Activated naive CD4-positive, alpha-beta T cell treated with anti-CD3 and anti-CD28 coated beads, Interleukin-2, amount 50 U/mL, for 72 hours (primary cell): ENCODE results near the gene ZNF487. TPM values are rescaled to one million over a fixed set of nuclear protein-coding genes. Genes with fewer than 3 reads are reported as not detected.
"Not testable (repeated sequence)": the region's sequence is repeated elsewhere in the genome, so short reads cannot be mapped to it uniquely, and the experiment has no call there.

Source experiments
- ATAC-seq, 2 donors: fragments of 150-1000 bp; cut with Tn5 transposase; 2 replicates each; pipeline ENCODE4 v1.10.0; 2021; ENCODE audit warnings: mild to moderate bottlenecking in 2 of 2, moderate library complexity in 2 of 2
- DNase-seq, 2 donors: peaks; one replicate each; pipeline ENCODE4 v3.0.0; 2021 to 2022; ENCODE audit warnings: low spot score in 2 of 2
- H3K27ac Mint-ChIP-seq, 2 donors: one replicate each; pipeline ENCODE4 v1.8.0; 2022; ENCODE audit warnings: mild to moderate bottlenecking in 2 of 2, mixed read lengths in 2 of 2
- H3K36me3 Mint-ChIP-seq, 2 donors: one replicate each; pipeline ENCODE4 v1.8.0; 2022; ENCODE audit warnings: mixed read lengths in 2 of 2
- H3K9me3 Mint-ChIP-seq, 2 donors: one replicate each; pipeline ENCODE4 v1.8.0; 2022; ENCODE audit warnings: mixed read lengths in 2 of 2
- total RNA-seq, 2 donors: library from RNA; stranded (reverse); gene quantifications; one replicate each; pipeline ENCODE4 v1.2.3, GENCODE V29; 2022

The ZNF487 gene
- total RNA-seq, 2 donors from 2014 or later = 2.7 to 4.1 TPM

DNA sequence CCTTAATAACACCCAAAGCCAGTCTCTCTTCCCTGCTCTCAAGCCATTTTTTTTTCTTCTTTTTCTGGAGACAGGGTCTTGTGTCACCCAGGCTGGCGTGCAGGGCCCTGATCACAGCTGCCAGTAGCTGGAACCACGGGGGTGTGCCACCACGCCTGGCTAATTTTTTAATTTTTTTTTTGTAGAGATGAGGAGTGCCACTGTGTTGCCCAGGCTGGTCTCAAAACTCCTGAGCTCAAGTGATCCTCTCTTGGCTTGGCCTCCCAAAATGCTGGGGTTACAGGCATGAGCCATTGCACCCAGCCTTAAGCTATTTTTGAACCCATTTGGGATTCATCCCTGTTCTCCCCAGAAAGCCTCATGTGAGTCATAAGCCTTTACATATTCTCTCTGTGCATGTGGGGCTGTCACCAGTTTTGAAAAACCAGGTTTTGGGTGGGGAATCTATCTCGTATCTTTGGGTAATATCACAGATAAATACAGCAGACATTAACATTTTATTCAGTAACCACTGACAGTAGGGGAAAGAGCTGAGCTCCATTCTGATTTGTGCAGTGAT is 15.5 kb downstream of the ZNF487 start:
- peaks cover 0 to 4% of the 10 kb centered on the region in 2 donors for H3K9me3 Mint-ChIP-seq
- DNase-seq = no peak
- peaks cover 15 to 16% of the 10 kb centered on the region in 2 donors for H3K36me3 Mint-ChIP-seq
- peak overlapping the region; percentile 93 to 98 for H3K27ac Mint-ChIP-seq
- no peak for ATAC-seq

- no peaks in the 10 kb centered on the region for H3K9me3 Mint-ChIP-seq
- ATAC-seq = peak; percentile 6 to 56
- DNase-seq = no peak
- H3K36me3 Mint-ChIP-seq = peaks cover 10 to 16% of the 10 kb centered on the region in 2 donors
- H3K27ac Mint-ChIP-seq = peak overlapping the region; percentile 93 to 98
These were observed 16.4 kb downstream of the ZNF487 start for GRCh38 chr10:43453266-43453831.

DNA sequence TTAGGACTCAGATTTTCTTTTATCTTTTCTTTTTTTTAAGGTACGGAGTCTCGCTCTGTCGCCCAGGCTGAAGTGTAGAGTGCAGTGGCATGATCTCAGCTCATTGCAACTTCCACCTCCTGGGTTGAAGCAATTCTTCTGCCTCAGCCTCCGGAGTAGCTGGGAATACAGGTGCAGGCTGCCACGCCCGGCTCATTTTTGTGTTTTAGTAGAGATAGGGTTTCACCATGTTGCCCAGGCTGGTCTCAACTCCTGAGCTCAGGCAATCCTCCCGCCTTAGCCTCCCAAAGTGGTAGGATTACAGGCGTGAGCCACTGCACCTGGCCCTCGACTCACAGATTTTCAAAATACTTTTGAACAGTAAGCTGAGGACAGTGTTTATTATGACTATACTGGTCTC is 17.1 kb downstream of the ZNF487 start:
- Mint-ChIP-seq H3K36me3 (peaks cover 10 to 16% of the 10 kb centered on the region in 2 donors), H3K27ac (peak overlapping the region; percentile 98)
- H3K9me3 Mint-ChIP-seq, ATAC-seq, DNase-seq: not testable (repeated sequence)

DNA sequence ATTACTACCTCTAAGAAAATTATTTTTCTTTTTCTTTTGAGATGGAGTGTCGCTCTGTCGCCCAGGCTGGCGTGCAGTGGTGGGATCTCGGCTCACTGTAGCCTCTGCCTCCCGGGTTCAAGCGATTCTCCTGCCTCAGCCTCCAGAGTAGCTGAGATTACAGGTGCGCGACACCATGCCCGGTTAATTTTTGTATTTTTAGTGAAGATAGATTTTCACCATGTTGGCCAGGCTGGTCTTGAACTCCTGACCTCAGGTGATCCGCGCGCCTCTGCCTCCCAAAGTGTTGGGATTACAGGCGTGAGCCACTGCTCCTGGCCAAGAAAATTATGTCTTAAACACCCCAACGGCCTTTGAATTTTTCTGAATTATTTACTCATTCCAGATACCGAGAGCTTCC is 19.6 kb downstream of the ZNF487 start:
- not testable (repeated sequence) for H3K9me3 Mint-ChIP-seq, ATAC-seq, DNase-seq
- H3K27ac Mint-ChIP-seq = peak overlapping the region; percentile 22 to 98
- H3K36me3 Mint-ChIP-seq = peaks cover 10 to 16% of the 10 kb centered on the region in 2 donors

GRCh38 chr10:43458227-43458626 is 21.3 kb downstream of the ZNF487 start:
- Mint-ChIP-seq H3K27ac (no peak overlapping the region), H3K9me3 (no peaks in the 10 kb centered on the region)

DNA sequence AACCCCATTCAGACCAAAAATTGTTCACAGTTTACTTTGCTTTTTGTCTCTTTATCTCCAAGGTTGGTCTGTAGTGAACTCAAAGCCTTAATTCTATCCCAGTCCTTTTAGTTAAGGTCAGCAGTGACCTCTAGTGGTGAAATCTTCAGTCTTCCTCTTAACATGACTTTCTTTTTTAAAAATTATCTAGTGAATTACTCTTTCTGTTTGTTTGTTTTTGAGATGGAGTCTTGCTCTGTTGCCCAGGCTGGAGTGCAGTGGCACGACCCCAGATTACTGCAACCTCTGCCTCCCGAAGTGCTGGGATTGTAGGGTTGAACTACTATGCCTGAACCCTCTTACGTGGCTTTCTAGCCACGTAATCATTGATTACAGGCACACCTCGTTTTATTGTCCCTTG is 25.0 kb downstream of the ZNF487 start:
- H3K36me3 Mint-ChIP-seq = no peaks in the 10 kb centered on the region
- peak overlapping the region in 1 of 2 donors; percentile 23 for H3K27ac Mint-ChIP-seq
- no peaks in the 10 kb centered on the region for H3K9me3 Mint-ChIP-seq
- ATAC-seq (peak; percentile 76 to 83), DNase-seq (peak in 1 of 2 donors; percentile 50)

More at GRCh38 chr10:43458227-43458626, 21.3 kb downstream of the ZNF487 start:
- DNase-seq = no peak
- ATAC-seq = no peak
- H3K36me3 Mint-ChIP-seq = peaks cover 10 to 13% of the 10 kb centered on the region in 2 donors

DNA sequence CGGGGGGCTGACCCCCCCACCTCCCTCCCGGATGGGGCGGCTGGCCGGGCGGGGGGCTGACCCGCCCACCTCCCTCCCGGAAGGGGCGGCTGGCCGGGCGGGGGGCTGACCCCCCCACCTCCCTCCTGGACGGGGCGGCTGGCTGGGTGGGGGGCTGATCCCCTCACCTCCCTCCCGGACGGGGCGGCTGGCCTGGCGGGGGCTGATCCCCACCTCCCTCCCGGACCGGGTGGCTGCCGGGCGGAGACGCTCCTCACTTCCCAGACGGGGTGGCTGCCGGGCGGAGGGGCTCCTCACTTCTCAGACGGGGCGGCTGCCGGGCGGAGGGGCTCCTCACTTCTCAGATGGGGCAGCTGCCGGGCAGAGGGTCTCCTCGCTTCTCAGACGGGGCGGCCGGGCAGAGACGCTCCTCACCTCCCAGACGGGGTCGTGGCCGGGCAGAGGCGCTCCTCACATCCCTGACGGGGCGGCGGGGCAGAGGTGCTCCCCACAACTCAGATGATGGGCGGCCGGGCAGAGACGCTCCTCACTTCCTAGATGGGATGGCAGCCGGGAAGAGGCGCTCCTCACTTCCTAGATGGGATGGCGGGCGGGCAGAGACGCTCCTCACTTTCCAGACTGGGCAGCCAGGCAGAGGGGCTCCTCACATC is 28.3 kb downstream of the ZNF487 start:
- DNase-seq, H3K36me3 Mint-ChIP-seq, H3K9me3 Mint-ChIP-seq, ATAC-seq, H3K27ac Mint-ChIP-seq: not testable (repeated sequence)

GRCh38 chr10:43465736-43466120 is 28.8 kb downstream of the ZNF487 start:
- not testable (repeated sequence) for H3K36me3 Mint-ChIP-seq, ATAC-seq, DNase-seq, H3K9me3 Mint-ChIP-seq, H3K27ac Mint-ChIP-seq

DNA sequence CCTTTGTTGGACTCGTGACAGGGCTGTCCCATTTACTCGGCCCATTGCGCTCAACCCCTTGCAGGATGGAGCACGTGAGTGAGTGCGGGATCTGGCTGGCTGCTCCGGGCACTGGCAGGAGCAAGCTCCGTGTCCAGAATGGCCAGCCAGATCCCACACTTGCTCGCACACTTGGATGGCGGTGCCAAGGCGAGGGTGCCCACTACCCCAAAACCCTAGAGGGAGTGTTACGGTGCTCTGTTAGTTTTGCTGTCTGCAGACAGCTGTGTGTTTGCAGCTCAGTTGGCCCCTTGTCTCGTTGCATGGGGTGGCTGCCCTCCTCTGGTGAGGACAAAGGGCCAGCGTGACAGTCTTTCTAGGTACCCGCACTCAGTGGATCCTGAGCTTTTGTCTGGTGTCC is 34.2 kb downstream of the ZNF487 start:
- Mint-ChIP-seq H3K36me3 (no peaks in the 10 kb centered on the region), H3K27ac (no peak overlapping the region)
- no peak for ATAC-seq

GRCh38 chr10:43471935-43472720 is 35.2 kb downstream of the ZNF487 start:
- peaks cover 4 to 5% of the 10 kb centered on the region in 2 donors for H3K36me3 Mint-ChIP-seq
- no peak for DNase-seq
- H3K9me3 Mint-ChIP-seq = no peaks in the 10 kb centered on the region
- no peak overlapping the region for H3K27ac Mint-ChIP-seq
- ATAC-seq = no peak

More for the DNA sequence above, 34.2 kb downstream of the ZNF487 start:
- DNase-seq = no peak
- H3K9me3 Mint-ChIP-seq = no peaks in the 10 kb centered on the region

DNA sequence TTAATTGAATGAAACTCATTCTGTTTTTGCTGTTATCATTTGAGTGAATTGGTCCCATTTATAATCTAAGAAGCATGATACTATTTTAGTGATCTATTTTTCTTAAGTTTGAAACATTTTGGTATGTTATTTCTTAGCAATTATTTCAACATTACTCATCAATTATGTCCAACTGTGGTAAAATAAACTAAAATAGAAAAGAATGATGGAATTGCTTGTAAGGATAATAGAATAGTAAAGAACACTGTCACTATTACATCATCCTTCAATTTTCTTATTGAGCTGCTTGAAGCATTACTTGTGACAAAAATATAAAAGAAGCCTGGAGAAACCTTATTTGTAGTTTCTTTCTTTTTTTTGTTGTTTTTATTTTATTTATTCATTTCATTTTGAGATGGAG is 42.4 kb downstream of the ZNF487 start:
- no peak overlapping the region for H3K27ac Mint-ChIP-seq
- H3K36me3 Mint-ChIP-seq = peaks cover 24 to 35% of the 10 kb centered on the region in 2 donors
- DNase-seq (no peak), ATAC-seq (no peak)
- peaks cover 14 to 17% of the 10 kb centered on the region in 2 donors for H3K9me3 Mint-ChIP-seq

- H3K27ac Mint-ChIP-seq = no peak overlapping the region
These were observed 45.6 kb downstream of the ZNF487 start for GRCh38 chr10:43482319-43483078.

DNA sequence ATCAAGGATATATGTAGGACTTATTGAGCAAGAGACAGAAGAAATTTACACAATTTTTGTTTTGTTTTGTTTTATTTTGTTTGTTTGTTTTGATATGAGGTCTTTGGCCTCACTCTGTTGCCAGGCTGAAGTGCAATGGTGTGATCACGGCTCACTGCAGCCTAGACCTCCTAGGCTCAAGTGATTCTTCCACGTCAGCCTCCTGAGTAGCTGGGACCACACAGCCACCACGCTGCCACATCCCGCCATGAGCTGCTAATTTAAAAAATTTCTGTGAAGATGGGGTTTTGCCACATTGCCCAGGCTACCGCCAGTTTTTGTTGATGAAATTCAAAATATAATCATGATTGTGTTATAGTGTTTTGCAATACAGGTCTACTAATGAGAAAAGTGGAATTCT is 54.9 kb downstream of the ZNF487 start:
- Mint-ChIP-seq H3K36me3 (peaks cover 0 to 6% of the 10 kb centered on the region in 2 donors), H3K27ac (no peak overlapping the region), H3K9me3 (peaks cover 0 to 8% of the 10 kb centered on the region in 2 donors)
- no peak for DNase-seq
- no peak for ATAC-seq

More at GRCh38 chr10:43482319-43483078, 45.6 kb downstream of the ZNF487 start:
- peaks cover 27 to 39% of the 10 kb centered on the region in 2 donors for H3K36me3 Mint-ChIP-seq
- ATAC-seq = no peak
- H3K9me3 Mint-ChIP-seq = peaks cover 23 to 24% of the 10 kb centered on the region in 2 donors
- no peak for DNase-seq

DNA sequence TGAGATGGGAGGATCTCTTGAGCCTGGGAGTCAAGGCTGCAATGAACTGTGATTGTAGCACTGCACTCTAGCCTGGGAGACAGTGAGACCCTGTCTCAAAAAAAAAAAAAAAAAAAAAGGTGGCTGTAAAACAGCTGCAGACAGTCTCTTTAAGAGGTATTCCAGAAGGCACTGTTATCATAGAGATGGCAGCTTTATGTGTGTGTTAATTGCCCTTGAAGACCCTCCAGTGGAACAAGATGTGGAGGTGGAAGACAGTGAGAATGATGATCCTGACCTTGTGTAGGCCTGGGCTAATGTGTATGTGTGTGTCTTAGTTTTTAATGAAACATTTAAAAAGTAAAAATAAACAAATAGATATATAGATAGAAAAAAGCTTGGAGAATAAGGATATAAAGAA is 66.0 kb downstream of the ZNF487 start:
- no peak for ATAC-seq
- Mint-ChIP-seq H3K36me3 (peaks cover 0 to 5% of the 10 kb centered on the region in 2 donors), H3K9me3 (no peaks in the 10 kb centered on the region), H3K27ac (no peak overlapping the region)
- no peak for DNase-seq

- no peak for ATAC-seq
- Mint-ChIP-seq H3K27ac (no peak overlapping the region), H3K9me3 (peaks cover 46 to 53% of the 10 kb centered on the region in 2 donors), H3K36me3 (peaks cover 38 to 62% of the 10 kb centered on the region in 2 donors)
- DNase-seq = no peak
These were observed 87.7 kb downstream of the ZNF487 start for GRCh38 chr10:43524434-43525247.
